ENCODE measurements around the gene KRTAP19-3. TPM values are rescaled to one million over a fixed set of nuclear protein-coding genes. Genes with fewer than 3 reads are reported as not detected.
"Not testable (repeated sequence)": the region's sequence is repeated elsewhere in the genome, so short reads cannot be mapped to it uniquely, and the experiment has no call there.

KRTAP19-3 gene
- total RNA-seq, result not detected
- polyA plus RNA-seq, result not detected
- long read RNA-seq, donor 1, result 0 reads
- long read RNA-seq, donor 2, result 0 reads
- long read RNA-seq, donor 3, result 0 reads

GRCh38 chr21:30491963-30492428 is at the start of gene KRTAP19-3:
Gene KRTAP19-3 (minus strand): TSS chr21:30492013. CDS start chr21:30491957, 56 bp downstream.
- DNase-seq, result no peak
- Histone ChIP-seq H3K36me3 (no peaks in the 10 kb centered on the region), H3K9me3 (no peaks in the 10 kb centered on the region), H3K27me3 (no peaks in the 10 kb centered on the region), H3K27ac (no peak within 1 kb of the TSS), H3K4me3 (no peak within 1 kb of the TSS), H3K4me1 (ENCODE audit: insufficient read depth) (no peaks in the 10 kb centered on the region)
- WGBS, 3 donors, result 76 to 88% (median 84%) methylated on average over 2 of the region's 2 CpGs
- TF ChIP-seq EP300 (IDR thresholded peaks at IDR 0.05), result no peak
- TF ChIP-seq, protein P1, sequence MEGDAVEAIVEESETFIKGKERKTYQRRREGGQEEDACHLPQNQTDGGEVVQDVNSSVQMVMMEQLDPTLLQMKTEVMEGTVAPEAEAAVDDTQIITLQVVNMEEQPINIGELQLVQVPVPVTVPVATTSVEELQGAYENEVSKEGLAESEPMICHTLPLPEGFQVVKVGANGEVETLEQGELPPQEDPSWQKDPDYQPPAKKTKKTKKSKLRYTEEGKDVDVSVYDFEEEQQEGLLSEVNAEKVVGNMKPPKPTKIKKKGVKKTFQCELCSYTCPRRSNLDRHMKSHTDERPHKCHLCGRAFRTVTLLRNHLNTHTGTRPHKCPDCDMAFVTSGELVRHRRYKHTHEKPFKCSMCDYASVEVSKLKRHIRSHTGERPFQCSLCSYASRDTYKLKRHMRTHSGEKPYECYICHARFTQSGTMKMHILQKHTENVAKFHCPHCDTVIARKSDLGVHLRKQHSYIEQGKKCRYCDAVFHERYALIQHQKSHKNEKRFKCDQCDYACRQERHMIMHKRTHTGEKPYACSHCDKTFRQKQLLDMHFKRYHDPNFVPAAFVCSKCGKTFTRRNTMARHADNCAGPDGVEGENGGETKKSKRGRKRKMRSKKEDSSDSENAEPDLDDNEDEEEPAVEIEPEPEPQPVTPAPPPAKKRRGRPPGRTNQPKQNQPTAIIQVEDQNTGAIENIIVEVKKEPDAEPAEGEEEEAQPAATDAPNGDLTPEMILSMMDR (IDR thresholded peaks at IDR 0.05), result no peak
- no peak for TF ChIP-seq POLR2A (IDR thresholded peaks at IDR 0.05)
- intact Hi-C loops (cut with DNase I), result no loop called here

- H3K4me1 ChIP-seq (ENCODE audit: insufficient read depth), result no peaks in the 10 kb centered on the region
- no peak for DNase-seq
- no peak for TF ChIP-seq EP300 (IDR thresholded peaks at IDR 0.05)
- TF ChIP-seq, protein P1 (IDR thresholded peaks at IDR 0.05), result no peak
- no peak for TF ChIP-seq POLR2A (IDR thresholded peaks at IDR 0.05)
- no peak overlapping the region for H3K4me3 ChIP-seq
- WGBS, 3 donors, result 50 to 77% (median 76%) methylated on average over 1 of the region's 1 CpG
- H3K9me3 ChIP-seq, result no peaks in the 10 kb centered on the region
- no peak overlapping the region for H3K27ac ChIP-seq
- no peaks in the 10 kb centered on the region for H3K36me3 ChIP-seq
- intact Hi-C loops (cut with DNase I), result no loop called here
- no peaks in the 10 kb centered on the region for H3K27me3 ChIP-seq
These were observed 27.1 kb upstream of the KRTAP19-3 start for GRCh38 chr21:30518876-30519275.

DNA sequence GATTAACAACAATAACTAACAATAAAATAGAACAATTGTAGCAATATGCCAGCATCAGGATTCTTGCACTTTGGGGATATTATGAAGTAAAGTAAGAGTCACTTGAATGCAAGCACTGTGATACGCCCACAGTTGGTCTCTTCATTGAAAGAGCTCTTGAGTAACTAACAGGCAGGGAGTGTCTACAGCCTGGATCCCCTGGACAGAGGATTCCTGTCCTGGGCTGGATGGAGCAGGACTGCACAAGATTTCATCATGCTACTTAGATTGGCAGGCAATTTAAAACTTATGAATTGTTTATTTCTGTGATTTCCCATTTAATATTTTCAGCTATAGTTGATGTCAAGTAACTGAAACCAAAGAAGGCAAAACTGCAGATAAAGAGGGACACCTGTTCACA is 23.9 kb upstream of the KRTAP19-3 start:
- H3K4me1 ChIP-seq (ENCODE audit: insufficient read depth), result no peaks in the 10 kb centered on the region
- H3K4me3 ChIP-seq, result no peak overlapping the region
- no peaks in the 10 kb centered on the region for H3K36me3 ChIP-seq
- H3K27me3 ChIP-seq, result no peaks in the 10 kb centered on the region
- no peaks in the 10 kb centered on the region for H3K9me3 ChIP-seq
- WGBS, 3 donors, result 67 to 81% (median 74%) methylated on average over 1 of the region's 1 CpG
- H3K27ac ChIP-seq, result no peak overlapping the region
- DNase-seq, result no peak
- intact Hi-C loops (cut with DNase I), result no loop called here
- TF ChIP-seq, protein P1 (IDR thresholded peaks at IDR 0.05), result no peak
- TF ChIP-seq POLR2A (IDR thresholded peaks at IDR 0.05) (no peak), EP300 (IDR thresholded peaks at IDR 0.05) (no peak)

DNA sequence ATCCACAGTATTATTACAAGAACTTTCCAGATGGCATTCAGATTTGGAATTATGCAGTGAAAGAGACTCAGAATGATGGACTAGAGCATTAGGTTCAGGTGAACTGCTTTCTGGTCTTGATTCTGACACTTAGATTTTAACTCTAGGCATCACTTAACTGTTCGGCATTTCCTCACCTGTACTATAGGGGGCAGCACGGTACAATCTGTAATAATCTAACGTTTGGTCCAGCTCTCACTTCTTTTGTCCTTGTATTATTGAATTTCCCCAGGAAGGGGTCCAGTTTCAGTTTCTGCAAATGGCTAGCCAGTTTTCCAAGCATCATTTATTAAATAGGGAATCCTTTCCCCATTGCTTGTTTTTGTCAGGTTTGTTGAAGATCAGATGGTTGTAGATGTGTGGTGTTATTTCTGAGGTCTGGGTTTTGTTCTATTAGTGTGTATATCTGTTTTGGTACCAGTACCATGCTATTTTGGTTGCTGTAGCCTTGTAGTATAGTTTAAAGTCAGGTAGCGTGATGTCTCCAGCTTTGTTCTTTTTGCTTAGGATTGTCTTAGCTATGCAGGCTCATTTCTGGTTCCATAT is 13.9 kb upstream of the KRTAP19-3 start:
- not testable (repeated sequence) for H3K27ac ChIP-seq, H3K4me3 ChIP-seq
- 26 to 32% (median 30%) methylated on average over 4 of the region's 4 CpGs for WGBS, 3 donors

GRCh38 chr21:30502041-30502440 is 10.2 kb upstream of the KRTAP19-3 start, which contains the start of gene KRTAP19-5:
Gene KRTAP19-5 (minus strand): TSS chr21:30502141. CDS start chr21:30502090, 51 bp downstream.
- H3K27me3 ChIP-seq, result no peaks in the 10 kb centered on the region
- TF ChIP-seq EP300 (IDR thresholded peaks at IDR 0.05) (no peak), POLR2A (IDR thresholded peaks at IDR 0.05) (no peak)
- TF ChIP-seq, protein P1 (IDR thresholded peaks at IDR 0.05), result no peak
- WGBS, 3 donors, result 70 to 81% (median 75%) methylated on average over 6 of the region's 6 CpGs
- H3K27ac ChIP-seq, result no peak within 1 kb of the TSS
- H3K4me3 ChIP-seq, result no peak within 1 kb of the TSS
- H3K4me1 ChIP-seq (ENCODE audit: insufficient read depth), result no peaks in the 10 kb centered on the region
- no peaks in the 10 kb centered on the region for H3K9me3 ChIP-seq
- no peak for DNase-seq
- H3K36me3 ChIP-seq, result no peaks in the 10 kb centered on the region
- intact Hi-C loops (cut with DNase I), result no loop called here

More for the DNA sequence above, 13.9 kb upstream of the KRTAP19-3 start:
- H3K4me1 ChIP-seq (ENCODE audit: insufficient read depth); H3K36me3 ChIP-seq; H3K9me3 ChIP-seq; DNase-seq; intact Hi-C loops (cut with DNase I); H3K27me3 ChIP-seq: not testable (repeated sequence)
